Epidermal melanocyte (primary cell): Measurements from ENCODE around the gene NDUFS8.

Experiments
- DNase-seq: peaks from one replicate; pipeline ENCODE4 v3.0.0; 2011; ENCODE audit warnings: low spot score; ENCODE audit not compliant: insufficient read length

Gene NDUFS8

GRCh38 chr11:68076371-68077042, 46.0 kb downstream of the NDUFS8 start:
- no peak for DNase-seq

- no peak for DNase-seq
Measured at GRCh38 chr11:68077617-68078582, 47.4 kb downstream of the NDUFS8 start.

GRCh38 chr11:68080860-68081259, 50.4 kb downstream of the NDUFS8 start:
- no peak for DNase-seq

GRCh38 chr11:68081691-68082090, 51.2 kb downstream of the NDUFS8 start:
- no peak for DNase-seq

- no peak for DNase-seq
Measured at GRCh38 chr11:68082481-68082880, 52.0 kb downstream of the NDUFS8 start.

GRCh38 chr11:68083517-68083916, 53.0 kb downstream of the NDUFS8 start:
- DNase-seq: no peak
